Measurements from ENCODE around the gene GPC5. TPM values are rescaled to one million over a fixed set of nuclear protein-coding genes. Genes with fewer than 3 reads are reported as not detected.

Gene GPC5
- total and polyA plus RNA-seq, 2 of the 8 experiments (the other 6 are each of a cell fraction or from before 2014, with no cell fraction given), result 0.20 to 0.39 TPM

DNA sequence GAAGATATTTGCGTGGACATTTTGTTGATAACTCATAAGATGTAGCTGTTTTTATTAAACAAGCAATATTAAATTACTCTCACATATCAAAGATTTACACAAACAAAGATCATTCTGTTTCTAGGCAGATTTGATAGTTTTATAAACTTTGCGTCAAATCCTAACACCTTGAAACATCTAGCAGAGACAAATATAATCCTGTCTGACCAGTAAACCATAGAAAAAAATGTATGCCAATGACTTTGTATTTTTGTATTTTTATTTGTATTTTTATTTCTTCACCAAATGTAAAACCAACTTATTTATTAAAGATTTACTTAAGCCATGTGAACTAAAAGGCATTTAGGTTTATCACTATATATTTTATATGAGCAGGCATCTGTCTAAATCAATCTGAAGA, 494.6 kb downstream of the GPC5 start (continued):
- TF ChIP-seq CBX8 (IDR thresholded peaks at IDR 0.05; ENCODE audit: borderline replicate concordance, low read depth, low read length) (no peak), NRF1 (IDR thresholded peaks at IDR 0.05; ENCODE audit: low read depth, low read length) (no peak), BCL11A (IDR thresholded peaks at IDR 0.05; ENCODE audit: low read depth in 2 of 2, low read length in 2 of 2) (no peak), MAFK (IDR thresholded peaks at IDR 0.05; ENCODE audit: low read depth, low read length) (no peak)

All from H1 (cell line).